ENCODE data around the gene RBM26. TPM values are rescaled to one million over a fixed set of nuclear protein-coding genes. Genes with fewer than 3 reads are reported as not detected.

The RBM26 gene
- total and polyA plus RNA-seq, 2 of the 4 experiments (the other 2 are of a cell fraction): 17.6 to 18.1 TPM

DNA sequence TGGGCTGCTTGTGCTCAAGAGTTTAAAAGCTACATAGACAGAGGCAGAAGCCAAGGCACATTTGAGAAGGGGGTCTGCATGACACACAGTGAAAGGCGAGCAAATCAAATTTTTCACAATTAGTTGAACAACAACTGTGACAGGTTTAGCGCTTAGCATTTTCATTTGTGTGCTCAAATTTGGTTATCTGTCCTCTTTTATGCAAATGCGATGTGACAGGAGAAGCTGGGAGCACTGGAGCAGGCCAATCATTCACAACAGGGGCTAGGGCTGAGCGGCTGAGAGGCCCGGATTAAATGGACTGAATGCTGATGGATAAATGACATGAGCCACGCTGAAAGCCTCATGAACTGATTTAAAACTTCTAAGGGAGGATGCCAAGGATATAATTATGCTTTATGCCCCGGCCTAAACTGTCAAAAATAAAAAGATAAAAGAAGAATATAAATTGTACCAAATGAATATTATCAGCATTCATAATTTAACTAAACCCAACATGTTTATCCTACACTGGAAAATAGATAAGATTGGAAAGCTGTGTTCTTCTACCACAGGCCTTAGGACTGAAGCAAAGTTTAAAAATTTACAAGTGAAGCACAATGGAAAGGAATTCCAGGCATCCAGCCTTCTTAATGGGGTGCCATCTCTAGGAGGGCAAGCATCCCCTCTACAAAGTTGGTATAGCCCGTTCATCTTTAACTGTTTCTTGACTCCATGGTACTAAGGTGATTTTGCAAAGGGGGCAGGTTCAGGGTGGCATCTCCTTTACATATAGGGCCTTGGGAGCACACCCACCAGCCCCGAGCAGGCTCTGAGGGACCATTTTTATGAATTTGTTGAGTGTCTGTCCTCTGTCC, 117.9 kb downstream of the RBM26 start:
- no TSS peak for BruUV-seq (replicated peaks)
- H2BK120ac ChIP-seq (ENCODE audit: low read depth, low read length): no peak overlapping the region
- no peak for TF ChIP-seq FOS (IDR thresholded peaks at IDR 0.05; ENCODE audit: low read depth, low read length)
- TF ChIP-seq RCOR1 (IDR thresholded peaks at IDR 0.05; ENCODE audit: insufficient replicate concordance, low read length): no peak
- TF ChIP-seq MAFK (IDR thresholded peaks at IDR 0.05; ENCODE audit: low read depth, low read length): no peak
- no peak for TF ChIP-seq CEBPB (IDR thresholded peaks at IDR 0.05; ENCODE audit: low read depth, low read length)
- no peak for TF ChIP-seq NFE2L2 (IDR thresholded peaks at IDR 0.05; ENCODE audit: low read depth, low read length)
- TF ChIP-seq, protein P1, sequence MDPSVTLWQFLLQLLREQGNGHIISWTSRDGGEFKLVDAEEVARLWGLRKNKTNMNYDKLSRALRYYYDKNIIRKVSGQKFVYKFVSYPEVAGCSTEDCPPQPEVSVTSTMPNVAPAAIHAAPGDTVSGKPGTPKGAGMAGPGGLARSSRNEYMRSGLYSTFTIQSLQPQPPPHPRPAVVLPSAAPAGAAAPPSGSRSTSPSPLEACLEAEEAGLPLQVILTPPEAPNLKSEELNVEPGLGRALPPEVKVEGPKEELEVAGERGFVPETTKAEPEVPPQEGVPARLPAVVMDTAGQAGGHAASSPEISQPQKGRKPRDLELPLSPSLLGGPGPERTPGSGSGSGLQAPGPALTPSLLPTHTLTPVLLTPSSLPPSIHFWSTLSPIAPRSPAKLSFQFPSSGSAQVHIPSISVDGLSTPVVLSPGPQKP (IDR thresholded peaks at IDR 0.05; ENCODE audit: borderline replicate concordance, low read depth, low read length): no peak
- no peak for TF ChIP-seq MAZ (IDR thresholded peaks at IDR 0.05; ENCODE audit: borderline replicate concordance, low read depth, low read length)
- TF ChIP-seq, protein P2, sequence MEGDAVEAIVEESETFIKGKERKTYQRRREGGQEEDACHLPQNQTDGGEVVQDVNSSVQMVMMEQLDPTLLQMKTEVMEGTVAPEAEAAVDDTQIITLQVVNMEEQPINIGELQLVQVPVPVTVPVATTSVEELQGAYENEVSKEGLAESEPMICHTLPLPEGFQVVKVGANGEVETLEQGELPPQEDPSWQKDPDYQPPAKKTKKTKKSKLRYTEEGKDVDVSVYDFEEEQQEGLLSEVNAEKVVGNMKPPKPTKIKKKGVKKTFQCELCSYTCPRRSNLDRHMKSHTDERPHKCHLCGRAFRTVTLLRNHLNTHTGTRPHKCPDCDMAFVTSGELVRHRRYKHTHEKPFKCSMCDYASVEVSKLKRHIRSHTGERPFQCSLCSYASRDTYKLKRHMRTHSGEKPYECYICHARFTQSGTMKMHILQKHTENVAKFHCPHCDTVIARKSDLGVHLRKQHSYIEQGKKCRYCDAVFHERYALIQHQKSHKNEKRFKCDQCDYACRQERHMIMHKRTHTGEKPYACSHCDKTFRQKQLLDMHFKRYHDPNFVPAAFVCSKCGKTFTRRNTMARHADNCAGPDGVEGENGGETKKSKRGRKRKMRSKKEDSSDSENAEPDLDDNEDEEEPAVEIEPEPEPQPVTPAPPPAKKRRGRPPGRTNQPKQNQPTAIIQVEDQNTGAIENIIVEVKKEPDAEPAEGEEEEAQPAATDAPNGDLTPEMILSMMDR (conservative IDR thresholded peaks at IDR 0.05; ENCODE audit: low read depth, low read length): no peak
- TF ChIP-seq MXI1 (IDR thresholded peaks at IDR 0.05; ENCODE audit: borderline replicate concordance, low read depth, low read length): no peak
- TF ChIP-seq POLR2A (IDR thresholded peaks at IDR 0.05; ENCODE audit: low read depth, low read length): no peak
- TF ChIP-seq RAD21 (IDR thresholded peaks at IDR 0.05; ENCODE audit: low read length): no peak
- TF ChIP-seq, protein P3, sequence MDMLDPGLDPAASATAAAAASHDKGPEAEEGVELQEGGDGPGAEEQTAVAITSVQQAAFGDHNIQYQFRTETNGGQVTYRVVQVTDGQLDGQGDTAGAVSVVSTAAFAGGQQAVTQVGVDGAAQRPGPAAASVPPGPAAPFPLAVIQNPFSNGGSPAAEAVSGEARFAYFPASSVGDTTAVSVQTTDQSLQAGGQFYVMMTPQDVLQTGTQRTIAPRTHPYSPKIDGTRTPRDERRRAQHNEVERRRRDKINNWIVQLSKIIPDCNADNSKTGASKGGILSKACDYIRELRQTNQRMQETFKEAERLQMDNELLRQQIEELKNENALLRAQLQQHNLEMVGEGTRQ (IDR thresholded peaks at IDR 0.05; ENCODE audit: low read depth, low read length): no peak
- TF ChIP-seq BHLHE40 (IDR thresholded peaks at IDR 0.05; ENCODE audit: low read depth, low read length): no peak
- no peak for TF ChIP-seq RFX5 (IDR thresholded peaks at IDR 0.05; ENCODE audit: low read depth, low read length)
- TF ChIP-seq CHD1 (IDR thresholded peaks at IDR 0.05; ENCODE audit: low read depth, low read length): no peak

More for the DNA sequence above, 117.9 kb downstream of the RBM26 start:
- Histone ChIP-seq H3K4ac (ENCODE audit: low read depth, low read length) (no peak overlapping the region), H3K14ac (replicated peaks; ENCODE audit: low read depth, low read length) (no peak overlapping the region), H3K18ac (ENCODE audit: low read depth, low read length) (no peak overlapping the region), H3K27ac (ENCODE audit: insufficient read depth, low read length) (no peak overlapping the region), H3K9me3 (ENCODE audit: control insufficient read depth, insufficient read depth, low read length) (no peaks in the 10 kb centered on the region), H2BK15ac (ENCODE audit: low read depth, low read length) (no peak overlapping the region), H4K20me1 (ENCODE audit: insufficient read depth, low read length) (no peaks in the 10 kb centered on the region), H3K79me1 (ENCODE audit: low read depth in 1 of 2, low read length in 2 of 2) (no peaks in the 10 kb centered on the region), H3K27me3 (ENCODE audit: control insufficient read depth, insufficient read depth, low read length) (peaks cover 4% of the 10 kb centered on the region), H2BK20ac (ENCODE audit: low read depth, low read length) (no peak overlapping the region), H4K5ac (ENCODE audit: low read depth, low read length) (no peak overlapping the region), H3K9ac (ENCODE audit: low read depth, low read length) (no peak overlapping the region), H3K4me3 (ENCODE audit: insufficient read depth, low read depth, low read length) (no peak overlapping the region), H3K36me3 (ENCODE audit: control insufficient read depth, insufficient read depth, low read length) (no peaks in the 10 kb centered on the region), H3K23ac (ENCODE audit: low read depth, low read length) (no peak overlapping the region), H2AK9ac (replicated peaks; ENCODE audit: low read depth, low read length, poor library complexity) (no peak overlapping the region), H4K91ac (ENCODE audit: insufficient read depth, low read depth, low read length) (no peak overlapping the region), H4K8ac (ENCODE audit: low read depth in 2 of 2, low read length in 2 of 2) (no peak overlapping the region), H2AFZ (replicated peaks; ENCODE audit: low read length, poor library complexity) (no peak overlapping the region), H3K4me1 (ENCODE audit: control insufficient read depth, insufficient read depth, low read length) (no peaks in the 10 kb centered on the region), H3K56ac (ENCODE audit: extremely low read depth, insufficient read depth, low read length) (no peak overlapping the region), H3K4me2 (ENCODE audit: low read depth, low read length) (no peak overlapping the region), H3K9me1 (ENCODE audit: insufficient read depth, low read length) (no peaks in the 10 kb centered on the region), H2BK5ac (ENCODE audit: low read depth, low read length, poor library complexity, severe bottlenecking) (no peak overlapping the region), H2AK5ac (ENCODE audit: low read depth, low read length) (no peak overlapping the region)
- no peak for ATAC-seq (ENCODE audit: low read depth)
- no peak for DNase-seq
- POLR2A ChIA-PET (ENCODE audit: unreplicated experiment): no interaction called here
- dilution Hi-C loops (cut with HindIII; ENCODE audit: low sequenced_read_pairs, unreplicated experiment): no loop called here
- in situ Hi-C loops (cut with MboI; ENCODE audit: low sequenced_read_pairs): no loop called here
- intact Hi-C loops (cut with micrococcal nuclease): no loop called here
- 60% methylated on average over 2 of the region's 9 CpGs; no CpG with 5 or more reads in 1 of the 2 experiments for WGBS, 2 experiments (ENCODE audit: extremely low coverage in 2 of 2, insufficient read length in 1 of 2)
- CTCF ChIA-PET: no interaction called here

Measured in IMR-90 (cell line).